HepG2 (cell line): ENCODE measurements around the gene ANKRD55. TPM values are rescaled to one million over a fixed set of nuclear protein-coding genes. Genes with fewer than 3 reads are reported as not detected.

Experiments
- ATAC-seq: fragments of 200-7000 bp; cut with Tn5 transposase; 3 replicates; pipeline ENCODE4 v1.9.1; 2020; ENCODE audit warnings: mild to moderate bottlenecking, moderate library complexity
- BruUV-seq: library from RNA; stranded (reverse); fragments of 400-500 nt; replicated peaks from 2 replicates; lab custom pipeline; 2021; lab: Mats Ljungman, UMichigan
- CTCF ChIA-PET: fragments of 300-600 bp; formaldehyde crosslinking; extraction: SDS; loops from one replicate; lab custom pipeline; 2021; ENCODE audit warnings: low total read pairs, inconsistent platforms, low intra/inter-chr PET ratio; lab: Yijun Ruan, JAX
- POLR2A ChIA-PET: fragments of 350-600 bp; sonication (Branson Sonifier 250); formaldehyde crosslinking; loops from one replicate; lab custom pipeline; 2020; ENCODE audit warnings: antibody characterized with exemption, inconsistent platforms; lab: Yijun Ruan, JAX
- DNase-seq: peaks from one replicate; pipeline ENCODE4 v3.0.0-alpha.2; 2015; ENCODE audit warnings: low spot score
- FAIRE-seq: peaks from 3 replicates; lab custom pipeline; 2011; peaks lifted over from hg19 to GRCh38; lab: Jason Lieb, UNC
- H2AFZ ChIP-seq: one replicate; pipeline ENCODE4 v1.6.1; 2011; ENCODE audit warnings: low read length, inconsistent platforms
- H3K27ac ChIP-seq: fragments of 300-600 bp; 3 replicates; pipeline ENCODE4 v1.8.0; 2011; ENCODE audit warnings: mixed run types, mild to moderate bottlenecking, mixed read lengths, low read length, inconsistent platforms; ENCODE audit not compliant: insufficient read depth; ENCODE audit errors: extremely low read length
- H3K27me3 ChIP-seq, 2 experiments: fragments of 200-600 bp in 1 of 2; 2 replicates in 1 of 2; 3 replicates in 1 of 2; pipeline versions ENCODE4 v1.6.0 to v1.8.0; 2011; ENCODE audit warnings: low read length in 2 of 2, mild to moderate bottlenecking in 2 of 2, moderate library complexity in 2 of 2, inconsistent platforms in 1 of 2; ENCODE audit not compliant: insufficient read depth in 2 of 2, control insufficient read depth in 1 of 2
- H3K36me3 ChIP-seq, 2 experiments: fragments of 200-600 bp in 1 of 2; replicated peaks in 1 of 2; 2 replicates in 1 of 2; 3 replicates in 1 of 2; pipeline versions ENCODE4 v1.5.1 to v1.8.0; 2011; ENCODE audit warnings: low read length in 2 of 2, inconsistent platforms in 1 of 2; ENCODE audit not compliant: insufficient read depth in 2 of 2, control insufficient read depth in 1 of 2
- H3K4me1 ChIP-seq: 2 replicates; pipeline ENCODE4 v1.5.1; 2012; ENCODE audit warnings: low read length, inconsistent platforms; ENCODE audit not compliant: insufficient read depth
- H3K4me2 ChIP-seq: 2 replicates; pipeline ENCODE4 v1.6.0; 2011; ENCODE audit warnings: low read depth, low read length, inconsistent platforms
- H3K4me3 ChIP-seq, 3 experiments: fragments of 200-600 bp in 1 of 3; sonication (generic), shearing (Covaris generic) in 1 of 3; replicated peaks in 1 of 3; 2 replicates each; pipeline ENCODE4 v1.5.1; 2011 to 2016; ENCODE audit warnings: low read length in 3 of 3, inconsistent platforms in 2 of 3, low read depth in 2 of 3, mild to moderate bottlenecking in 2 of 3, control low read depth in 1 of 3, mixed read lengths in 1 of 3; ENCODE audit not compliant: insufficient read depth in 1 of 3
- H3K79me2 ChIP-seq: one replicate; pipeline ENCODE4 v1.6.1; 2011; ENCODE audit warnings: low read length, inconsistent platforms; ENCODE audit not compliant: insufficient read depth
- H3K9ac ChIP-seq: 2 replicates; pipeline ENCODE4 v1.6.0; 2011; ENCODE audit warnings: mild to moderate bottlenecking, low read depth, low read length, inconsistent platforms; ENCODE audit not compliant: insufficient read depth
- H3K9me3 ChIP-seq: 2 replicates; pipeline ENCODE4 v1.5.1; 2012; ENCODE audit warnings: mild to moderate bottlenecking, low read length
- H4K20me1 ChIP-seq: 2 replicates; pipeline ENCODE4 v1.6.0; 2011; ENCODE audit warnings: inconsistent platforms, mild to moderate bottlenecking, low read length, moderate library complexity; ENCODE audit not compliant: insufficient read depth
- BCL3 ChIP-seq: sonication (generic); formaldehyde crosslinking; IDR thresholded peaks from 2 replicates; pipeline ENCODE4 v1.5.1; 2020; ENCODE audit warnings: mild to moderate bottlenecking, missing genetic modification reagents, moderate library complexity
- CAMTA2 ChIP-seq: sonication (generic); formaldehyde crosslinking; IDR thresholded peaks from 2 replicates; pipeline ENCODE4 v1.4.0; 2020; ENCODE audit warnings: mild to moderate bottlenecking, missing genetic modification reagents, borderline replicate concordance
- HIVEP1 ChIP-seq: sonication (generic); formaldehyde crosslinking; IDR thresholded peaks from 2 replicates; pipeline ENCODE4 v1.4.0; 2020; ENCODE audit warnings: mild to moderate bottlenecking, missing genetic modification reagents
- ONECUT2 ChIP-seq: sonication (generic); formaldehyde crosslinking; IDR thresholded peaks from 2 replicates; pipeline ENCODE4 v1.4.0; 2020; ENCODE audit warnings: missing genetic modification reagents
- SCMH1 ChIP-seq: sonication (generic); formaldehyde crosslinking; IDR thresholded peaks from 2 replicates; pipeline ENCODE4 v1.9.0; 2021; ENCODE audit warnings: missing genetic modification reagents, mild to moderate bottlenecking, borderline replicate concordance
- ZNF331 ChIP-seq: sonication (generic); formaldehyde crosslinking; IDR thresholded peaks from 2 replicates; pipeline ENCODE4 v1.4.0; 2020; ENCODE audit warnings: missing genetic modification reagents
- ZNF619 ChIP-seq: sonication (generic); formaldehyde crosslinking; IDR thresholded peaks from 2 replicates; pipeline ENCODE4 v1.4.0; 2020; ENCODE audit warnings: mild to moderate bottlenecking, missing genetic modification reagents
- ZNF782 ChIP-seq: sonication (generic); formaldehyde crosslinking; IDR thresholded peaks from 2 replicates; pipeline ENCODE4 v1.4.0; 2020; ENCODE audit warnings: missing genetic modification reagents, mild to moderate bottlenecking, borderline replicate concordance
- WGBS: methylation state at CpG from one replicate; pipeline ENCODE4 v1.1.6; 2017; ENCODE audit warnings: low lambda C conversion rate; 5-methylcytosine and 5-hydroxymethylcytosine counted together
- in situ Hi-C: cut with HindIII; loops from 2 replicates; pipeline ENCODE4 v1.10.0; 2017; ENCODE audit warnings: low pct_unique_long_range_greater_than_20kb; ENCODE audit not compliant: extremely low pct_ligation_motif_present
- intact Hi-C: fragments of 100-400 bp; cut with micrococcal nuclease; formaldehyde crosslinking; loops from one replicate; pipeline ENCODE4 v1.10.0; 2022; ENCODE audit not compliant: unreplicated experiment
- polyA plus RNA-seq, 8 experiments: library from polyadenylated mRNA; depleted of rRNA in 3 of 8; stranded (reverse) in 7 of 8; unstranded in 1 of 8; fragments of >200 nt; fragmentation: Illumina TruSeq in 4 of 8; extraction: Trizol in 4 of 8; gene quantifications; 2 replicates each; pipeline versions ENCODE4 v1.2.1 to v1.2.3, GENCODE V29; 2011 to 2016; ENCODE audit warnings: low read depth in 4 of 8, missing spikeins in 1 of 8, mixed read lengths in 1 of 8; ENCODE audit not compliant: insufficient read depth in 1 of 8
- total RNA-seq, 5 experiments: library from RNA; depleted of rRNA; stranded (reverse); fragments of >200 nt; fragmentation: Illumina TruSeq; extraction: Trizol; gene quantifications; 2 replicates each; pipeline ENCODE4 v1.2.3, GENCODE V29; 2016; ENCODE audit warnings: low read depth in 1 of 5
- TF ChIP-seq, protein P1 (sequence below): sonication (generic); formaldehyde crosslinking; IDR thresholded peaks from 2 replicates; pipeline ENCODE4 v1.9.0; 2021; ENCODE audit warnings: missing genetic modification reagents, mild to moderate bottlenecking, borderline replicate concordance
- TF ChIP-seq, protein P2 (sequence below): sonication (generic); formaldehyde crosslinking; IDR thresholded peaks from 2 replicates; pipeline ENCODE4 v1.4.0; 2020; ENCODE audit warnings: low read depth, mild to moderate bottlenecking, missing genetic modification reagents
- TF ChIP-seq, protein P3 (sequence below): conservative IDR thresholded peaks from 2 replicates; pipeline ENCODE4 v1.6.1; 2018; ENCODE audit warnings: missing genetic modification reagents

The ANKRD55 gene
- total and polyA plus RNA-seq, 2 of the 13 experiments (the other 11 are each of a cell fraction or from before 2014, with no cell fraction given), result 0.11 to 0.28 TPM

- in situ Hi-C loops, result no loop called here
- no peak overlapping the region for H2AFZ ChIP-seq
- POLR2A ChIA-PET, result no interaction called here
- no peak overlapping the region for H3K4me3 ChIP-seq
- ATAC-seq, result no peak
- no peaks in the 10 kb centered on the region for H3K79me2 ChIP-seq
- H3K9ac ChIP-seq, result no peak overlapping the region
- TF ChIP-seq CAMTA2 (no peak), ZNF331 (no peak), ZNF619 (CRISPR knock-in tag) (no peak)
- TF ChIP-seq, all 625 proteins: peak for 0
- Histone ChIP-seq H3K4me1 (peaks cover 20% of the 10 kb centered on the region), H4K20me1 (no peaks in the 10 kb centered on the region), H3K27me3 (peaks cover 0 to 41% of the 10 kb centered on the region in 2 experiments; a peak in 4 of 5 replicates), H3K9me3 (no peaks in the 10 kb centered on the region), H3K4me2 (0 out of 2 replicates have a peak overlapping the region, but pooled peaks have one; percentile 39), H3K27ac (no peak overlapping the region), H3K36me3 (no peaks in the 10 kb centered on the region)
- DNase-seq, result no peak
- intact Hi-C loops, result no loop called here
- WGBS, result 71% methylated on average over 1 of the region's 1 CpG
- FAIRE-seq, result no peak
- BruUV-seq, result no TSS peak
- CTCF ChIA-PET, result no interaction called here
Measured at GRCh38 chr5:56232538-56232937, 592 bp downstream of the ANKRD55 start.

- POLR2A ChIA-PET, result no interaction called here
- no TSS peak for BruUV-seq
- no peak for FAIRE-seq
- TF ChIP-seq, protein P1, sequence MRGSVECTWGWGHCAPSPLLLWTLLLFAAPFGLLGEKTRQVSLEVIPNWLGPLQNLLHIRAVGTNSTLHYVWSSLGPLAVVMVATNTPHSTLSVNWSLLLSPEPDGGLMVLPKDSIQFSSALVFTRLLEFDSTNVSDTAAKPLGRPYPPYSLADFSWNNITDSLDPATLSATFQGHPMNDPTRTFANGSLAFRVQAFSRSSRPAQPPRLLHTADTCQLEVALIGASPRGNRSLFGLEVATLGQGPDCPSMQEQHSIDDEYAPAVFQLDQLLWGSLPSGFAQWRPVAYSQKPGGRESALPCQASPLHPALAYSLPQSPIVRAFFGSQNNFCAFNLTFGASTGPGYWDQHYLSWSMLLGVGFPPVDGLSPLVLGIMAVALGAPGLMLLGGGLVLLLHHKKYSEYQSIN, result no peak
- TF ChIP-seq ONECUT2 (CRISPR knock-in tag) (no peak), SCMH1 (CRISPR knock-in tag) (no peak), HIVEP1 (no peak), BCL3 (CRISPR knock-in tag) (no peak), ZNF782 (CRISPR knock-in tag) (no peak)
- TF ChIP-seq, protein P2, sequence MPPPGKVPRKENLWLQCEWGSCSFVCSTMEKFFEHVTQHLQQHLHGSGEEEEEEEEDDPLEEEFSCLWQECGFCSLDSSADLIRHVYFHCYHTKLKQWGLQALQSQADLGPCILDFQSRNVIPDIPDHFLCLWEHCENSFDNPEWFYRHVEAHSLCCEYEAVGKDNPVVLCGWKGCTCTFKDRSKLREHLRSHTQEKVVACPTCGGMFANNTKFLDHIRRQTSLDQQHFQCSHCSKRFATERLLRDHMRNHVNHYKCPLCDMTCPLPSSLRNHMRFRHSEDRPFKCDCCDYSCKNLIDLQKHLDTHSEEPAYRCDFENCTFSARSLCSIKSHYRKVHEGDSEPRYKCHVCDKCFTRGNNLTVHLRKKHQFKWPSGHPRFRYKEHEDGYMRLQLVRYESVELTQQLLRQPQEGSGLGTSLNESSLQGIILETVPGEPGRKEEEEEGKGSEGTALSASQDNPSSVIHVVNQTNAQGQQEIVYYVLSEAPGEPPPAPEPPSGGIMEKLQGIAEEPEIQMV, result no peak
- TF ChIP-seq, protein P3, sequence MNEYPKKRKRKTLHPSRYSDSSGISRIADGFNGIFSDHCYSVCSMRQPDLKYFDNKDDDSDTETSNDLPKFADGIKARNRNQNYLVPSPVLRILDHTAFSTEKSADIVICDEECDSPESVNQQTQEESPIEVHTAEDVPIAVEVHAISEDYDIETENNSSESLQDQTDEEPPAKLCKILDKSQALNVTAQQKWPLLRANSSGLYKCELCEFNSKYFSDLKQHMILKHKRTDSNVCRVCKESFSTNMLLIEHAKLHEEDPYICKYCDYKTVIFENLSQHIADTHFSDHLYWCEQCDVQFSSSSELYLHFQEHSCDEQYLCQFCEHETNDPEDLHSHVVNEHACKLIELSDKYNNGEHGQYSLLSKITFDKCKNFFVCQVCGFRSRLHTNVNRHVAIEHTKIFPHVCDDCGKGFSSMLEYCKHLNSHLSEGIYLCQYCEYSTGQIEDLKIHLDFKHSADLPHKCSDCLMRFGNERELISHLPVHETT (CRISPR knock-in tag), result no peak
Measured at GRCh38 chr5:56230576-56230975, 2.6 kb downstream of the ANKRD55 start.

More at GRCh38 chr5:56230576-56230975, 2.6 kb downstream of the ANKRD55 start:
- no peak for DNase-seq
- H3K4me2 ChIP-seq, result no peak overlapping the region
- intact Hi-C loops, result no loop called here
- H3K4me1 ChIP-seq, result peaks cover 20% of the 10 kb centered on the region
- H3K27me3 ChIP-seq, result peaks cover 0 to 35% of the 10 kb centered on the region in 2 experiments; a peak in 4 of 5 replicates
- no peaks in the 10 kb centered on the region for H3K36me3 ChIP-seq
- no peak for ATAC-seq
- no peak overlapping the region for H3K9ac ChIP-seq
- H4K20me1 ChIP-seq, result no peaks in the 10 kb centered on the region
- no peak overlapping the region for H3K27ac ChIP-seq
- in situ Hi-C loops, result no loop called here
- CTCF ChIA-PET, result no interaction called here
- no peak overlapping the region for H2AFZ ChIP-seq
- no peak overlapping the region for H3K4me3 ChIP-seq
- no peaks in the 10 kb centered on the region for H3K9me3 ChIP-seq
- no peaks in the 10 kb centered on the region for H3K79me2 ChIP-seq
